Upper lobe of left lung (tissue), 6 donors: ENCODE results near the gene EPHA2. TPM values are rescaled to one million over a fixed set of nuclear protein-coding genes. Genes with fewer than 3 reads are reported as not detected.

Experiments
- ATAC-seq, 2 donors: fragments of 200-7000 bp; cut with Tn5 transposase; one replicate each; pipeline ENCODE4 v1.9.1; 2022; ENCODE audit warnings: mild to moderate bottlenecking in 2 of 2, moderate library complexity in 2 of 2; ENCODE audit not compliant: low FRiP score in 2 of 2
- DNase-seq, 2 donors: peaks; one replicate each; pipeline ENCODE4 v3.0.0-alpha.2; 2019 to 2020
- H3K27ac ChIP-seq, 4 donors: fragments of 200-600 bp; sonication (generic); one replicate each; pipeline ENCODE4 v1.5.1; 2016 to 2019
- H3K27me3 ChIP-seq, 4 donors: fragments of 200-600 bp; sonication (generic); one replicate each; pipeline ENCODE4 v1.5.1; 2017 to 2019
- H3K36me3 ChIP-seq, 4 donors: fragments of 200-600 bp; sonication (generic); one replicate each; pipeline ENCODE4 v1.5.1; 2016 to 2019
- H3K4me1 ChIP-seq, 4 donors: fragments of 200-600 bp; sonication (generic); one replicate each; pipeline ENCODE4 v1.5.1; 2018 to 2019
- H3K4me3 ChIP-seq, 4 donors: fragments of 200-600 bp; sonication (generic); one replicate each; pipeline ENCODE4 v1.5.1; 2017 to 2019; ENCODE audit warnings: mild to moderate bottlenecking in 2 of 4, moderate library complexity in 1 of 4
- H3K9me3 ChIP-seq, 4 donors: fragments of 200-600 bp; sonication (generic); one replicate each; pipeline ENCODE4 v1.5.1; 2018 to 2019
- EP300 ChIP-seq, 4 donors: sonication (generic); formaldehyde crosslinking; IDR thresholded peaks; one replicate each; pipeline ENCODE4 v1.5.1; 2017; ENCODE audit warnings: antibody characterized with exemption in 4 of 4, control low read depth in 2 of 4
- POLR2A ChIP-seq, 4 donors: fragments of 450-650 bp; IDR thresholded peaks; one replicate each; pipeline ENCODE4 v1.5.1; 2016 to 2017; ENCODE audit warnings: antibody characterized with exemption in 4 of 4, mild to moderate bottlenecking in 2 of 4
- POLR2AphosphoS5 ChIP-seq, 2 donors: sonication (generic); formaldehyde crosslinking; IDR thresholded peaks; one replicate each; pipeline ENCODE4 v1.5.1; 2017; ENCODE audit warnings: antibody characterized with exemption in 2 of 2
- WGBS, 2 donors: methylation state at CpG; one replicate each; pipeline ENCODE4 v1.1.5; 2017 to 2018; 5-methylcytosine and 5-hydroxymethylcytosine counted together
- total RNA-seq, 6 donors: library from RNA; depleted of rRNA in 4 of 6; stranded (reverse); fragments of >200 nt in 4 of 6; gene quantifications; one replicate each; pipeline versions ENCODE4 v1.1.0 to v1.2.1, GENCODE V29; 2016 to 2021
- TF ChIP-seq, protein P1 (sequence below), 6 experiments: fragments of 450-650 bp in 4 of 6; fragments of 200-600 bp in 2 of 6; sonication (generic) in 2 of 6; IDR thresholded peaks; one replicate each; pipeline ENCODE4 v1.5.1; 2016 to 2019; ENCODE audit warnings: antibody characterized with exemption in 6 of 6
- donor health status: DM: no; HTN: no; CAD: no; lungs with moderate emphysema.
- donor health status: DM: no; HTN: yes; CAD: no; lungs with severe emphysema.

The EPHA2 gene
- total RNA-seq, 6 donors from 2014 or later = 21.0 to 66.3 (median 38.7) TPM

DNA sequence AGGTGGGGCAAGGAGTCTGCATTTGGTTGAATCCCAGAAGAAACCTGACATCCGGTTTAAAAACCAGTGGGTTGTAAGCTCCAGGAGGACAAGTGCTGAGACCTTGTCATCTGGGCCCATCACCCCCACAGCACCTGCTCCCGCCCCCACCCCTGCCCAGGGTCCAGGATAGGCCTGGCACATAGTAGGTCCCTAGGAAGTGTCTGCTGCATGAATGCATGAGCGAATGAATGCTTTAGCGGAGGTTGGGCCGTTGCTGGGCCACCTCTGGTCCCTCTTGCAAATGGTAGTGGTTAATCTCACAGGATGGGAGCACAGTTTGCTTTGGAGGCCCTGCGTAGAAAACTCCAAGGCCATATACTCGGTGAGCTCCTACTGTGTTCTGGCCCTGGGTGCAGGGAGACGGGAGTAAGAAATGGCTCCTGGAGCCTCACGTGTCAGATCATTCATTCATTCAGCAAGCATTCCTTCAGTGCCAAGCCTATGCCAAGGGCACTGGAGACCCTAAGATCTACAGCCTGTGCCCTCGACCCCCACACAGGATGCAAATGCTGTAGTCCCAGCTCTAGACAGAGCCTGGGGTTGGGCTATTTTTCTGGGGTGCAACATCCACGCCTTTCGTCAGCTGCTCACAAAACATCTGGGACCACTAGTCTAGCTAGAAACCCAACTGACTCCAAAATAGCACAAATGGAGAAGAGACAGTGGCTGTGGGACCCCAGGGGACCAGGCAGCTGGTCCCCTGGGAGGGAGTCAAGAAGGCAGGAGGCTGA is 28.9 kb downstream of the EPHA2 start:
- peaks cover 0 to 90% (median 70%) of the 10 kb centered on the region in 4 donors for H3K36me3 ChIP-seq
- TF ChIP-seq POLR2A (IDR thresholded peaks at IDR 0.05) (no peak), POLR2AphosphoS5 (IDR thresholded peaks at IDR 0.05) (no peak), EP300 (IDR thresholded peaks at IDR 0.05) (no peak)
- TF ChIP-seq, protein P1, sequence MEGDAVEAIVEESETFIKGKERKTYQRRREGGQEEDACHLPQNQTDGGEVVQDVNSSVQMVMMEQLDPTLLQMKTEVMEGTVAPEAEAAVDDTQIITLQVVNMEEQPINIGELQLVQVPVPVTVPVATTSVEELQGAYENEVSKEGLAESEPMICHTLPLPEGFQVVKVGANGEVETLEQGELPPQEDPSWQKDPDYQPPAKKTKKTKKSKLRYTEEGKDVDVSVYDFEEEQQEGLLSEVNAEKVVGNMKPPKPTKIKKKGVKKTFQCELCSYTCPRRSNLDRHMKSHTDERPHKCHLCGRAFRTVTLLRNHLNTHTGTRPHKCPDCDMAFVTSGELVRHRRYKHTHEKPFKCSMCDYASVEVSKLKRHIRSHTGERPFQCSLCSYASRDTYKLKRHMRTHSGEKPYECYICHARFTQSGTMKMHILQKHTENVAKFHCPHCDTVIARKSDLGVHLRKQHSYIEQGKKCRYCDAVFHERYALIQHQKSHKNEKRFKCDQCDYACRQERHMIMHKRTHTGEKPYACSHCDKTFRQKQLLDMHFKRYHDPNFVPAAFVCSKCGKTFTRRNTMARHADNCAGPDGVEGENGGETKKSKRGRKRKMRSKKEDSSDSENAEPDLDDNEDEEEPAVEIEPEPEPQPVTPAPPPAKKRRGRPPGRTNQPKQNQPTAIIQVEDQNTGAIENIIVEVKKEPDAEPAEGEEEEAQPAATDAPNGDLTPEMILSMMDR (IDR thresholded peaks at IDR 0.05) = no peak
- peak overlapping the region in 1 of 4 donors; percentile 59 for H3K27ac ChIP-seq
- H3K4me1 ChIP-seq = peaks cover 13 to 29% (median 19%) of the 10 kb centered on the region in 4 donors
- H3K9me3 ChIP-seq = no peaks in the 10 kb centered on the region
- H3K4me3 ChIP-seq = no peak overlapping the region
- WGBS, 2 donors = 90 to 95% methylated on average over 6 to 12 of the region's 12 CpGs
- no peaks in the 10 kb centered on the region for H3K27me3 ChIP-seq
- ATAC-seq = no peak
- no peak for DNase-seq

GRCh38 chr1:16126160-16126559 is 29.7 kb downstream of the EPHA2 start:
- ATAC-seq (no peak), DNase-seq (no peak)
- no peak overlapping the region for H3K4me3 ChIP-seq
- TF ChIP-seq, protein P1 (IDR thresholded peaks at IDR 0.05) = no peak
- TF ChIP-seq POLR2A (IDR thresholded peaks at IDR 0.05) (no peak), EP300 (IDR thresholded peaks at IDR 0.05) (no peak), POLR2AphosphoS5 (IDR thresholded peaks at IDR 0.05) (no peak)
- H3K4me1 ChIP-seq = peaks cover 13 to 31% (median 25%) of the 10 kb centered on the region in 4 donors
- whole genome bisulfite sequencing, 2 donors = 91 to 93% methylated on average over 4 to 8 of the region's 9 CpGs
- H3K9me3 ChIP-seq = no peaks in the 10 kb centered on the region
- H3K27ac ChIP-seq = no peak overlapping the region
- peaks cover 0 to 82% (median 63%) of the 10 kb centered on the region in 4 donors for H3K36me3 ChIP-seq
- H3K27me3 ChIP-seq = no peaks in the 10 kb centered on the region

DNA sequence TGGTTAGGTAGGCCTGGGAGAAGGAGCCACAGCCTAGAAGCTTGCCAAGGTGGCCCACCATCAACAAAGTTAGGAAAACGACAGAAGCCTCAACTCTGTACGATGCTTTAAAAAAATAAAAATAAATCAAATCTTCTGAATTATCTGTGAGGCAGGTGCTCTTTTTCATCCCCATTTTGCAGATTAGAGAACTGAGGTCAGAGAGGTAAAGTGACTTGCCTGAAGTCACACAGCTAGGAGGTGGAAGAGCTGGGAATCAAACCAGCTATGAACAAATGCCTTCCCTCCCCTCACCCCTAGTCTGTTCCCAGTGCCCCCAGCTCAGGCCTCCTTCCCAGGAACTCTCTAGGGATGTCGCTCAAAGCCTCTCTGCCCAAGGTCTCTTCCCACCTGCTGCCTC is 30.4 kb downstream of the EPHA2 start:
- peaks cover 13 to 34% (median 26%) of the 10 kb centered on the region in 4 donors for H3K4me1 ChIP-seq
- H3K36me3 ChIP-seq = peaks cover 0 to 75% (median 57%) of the 10 kb centered on the region in 4 donors
- H3K27me3 ChIP-seq = no peaks in the 10 kb centered on the region
- DNase-seq (no peak), ATAC-seq (no peak)
- no peak overlapping the region for H3K4me3 ChIP-seq
- TF ChIP-seq POLR2AphosphoS5 (IDR thresholded peaks at IDR 0.05) (no peak), POLR2A (IDR thresholded peaks at IDR 0.05) (no peak), EP300 (IDR thresholded peaks at IDR 0.05) (no peak)
- TF ChIP-seq, protein P1 (IDR thresholded peaks at IDR 0.05) = no peak
- 89 to 98% methylated on average over 3 of the region's 3 CpGs for WGBS, 2 donors
- H3K9me3 ChIP-seq = no peaks in the 10 kb centered on the region
- no peak overlapping the region for H3K27ac ChIP-seq

DNA sequence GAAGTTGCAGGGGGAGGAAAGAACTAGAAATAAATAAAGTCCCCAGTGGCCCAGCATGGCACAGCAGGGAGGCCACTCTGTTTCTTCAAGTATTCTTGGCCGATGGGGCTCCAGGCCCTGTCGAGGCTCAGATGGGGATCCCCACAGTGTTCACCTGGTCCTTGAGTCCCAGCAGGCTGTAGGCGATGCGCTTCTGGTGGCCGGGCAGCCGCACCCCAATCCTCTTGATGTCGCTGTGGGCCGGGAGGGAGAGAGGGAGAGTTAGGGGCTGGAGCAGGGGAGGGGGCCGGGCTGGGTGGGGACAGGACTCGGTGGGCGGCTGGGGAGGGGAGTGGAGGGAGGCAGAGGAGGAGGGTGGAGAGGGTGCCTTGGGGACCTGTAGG is 30.8 kb downstream of the EPHA2 start:
- WGBS, 2 donors = 84 to 98% methylated on average over 7 to 9 of the region's 11 CpGs
- H3K27ac ChIP-seq = no peak overlapping the region

More for the DNA sequence above, 30.8 kb downstream of the EPHA2 start:
- Histone ChIP-seq H3K4me1 (peaks cover 13 to 34% (median 26%) of the 10 kb centered on the region in 4 donors), H3K4me3 (no peak overlapping the region), H3K27me3 (no peaks in the 10 kb centered on the region), H3K36me3 (peaks cover 0 to 71% (median 53%) of the 10 kb centered on the region in 4 donors), H3K9me3 (no peaks in the 10 kb centered on the region)
- DNase-seq (no peak), ATAC-seq (no peak)
- no peak for TF ChIP-seq POLR2A (IDR thresholded peaks at IDR 0.05)
- TF ChIP-seq, protein P1 (IDR thresholded peaks at IDR 0.05) = peak in 1 of 6 experiments; percentile 3
